ENCODE measurements around the gene CSTB. TPM values are rescaled to one million over a fixed set of nuclear protein-coding genes. Genes with fewer than 3 reads are reported as not detected.

CSTB gene
- total and polyA plus RNA-seq, 2 of the 8 experiments (the other 6 are each of a cell fraction or from before 2014, with no cell fraction given): 53.8 to 64.1 TPM

DNA sequence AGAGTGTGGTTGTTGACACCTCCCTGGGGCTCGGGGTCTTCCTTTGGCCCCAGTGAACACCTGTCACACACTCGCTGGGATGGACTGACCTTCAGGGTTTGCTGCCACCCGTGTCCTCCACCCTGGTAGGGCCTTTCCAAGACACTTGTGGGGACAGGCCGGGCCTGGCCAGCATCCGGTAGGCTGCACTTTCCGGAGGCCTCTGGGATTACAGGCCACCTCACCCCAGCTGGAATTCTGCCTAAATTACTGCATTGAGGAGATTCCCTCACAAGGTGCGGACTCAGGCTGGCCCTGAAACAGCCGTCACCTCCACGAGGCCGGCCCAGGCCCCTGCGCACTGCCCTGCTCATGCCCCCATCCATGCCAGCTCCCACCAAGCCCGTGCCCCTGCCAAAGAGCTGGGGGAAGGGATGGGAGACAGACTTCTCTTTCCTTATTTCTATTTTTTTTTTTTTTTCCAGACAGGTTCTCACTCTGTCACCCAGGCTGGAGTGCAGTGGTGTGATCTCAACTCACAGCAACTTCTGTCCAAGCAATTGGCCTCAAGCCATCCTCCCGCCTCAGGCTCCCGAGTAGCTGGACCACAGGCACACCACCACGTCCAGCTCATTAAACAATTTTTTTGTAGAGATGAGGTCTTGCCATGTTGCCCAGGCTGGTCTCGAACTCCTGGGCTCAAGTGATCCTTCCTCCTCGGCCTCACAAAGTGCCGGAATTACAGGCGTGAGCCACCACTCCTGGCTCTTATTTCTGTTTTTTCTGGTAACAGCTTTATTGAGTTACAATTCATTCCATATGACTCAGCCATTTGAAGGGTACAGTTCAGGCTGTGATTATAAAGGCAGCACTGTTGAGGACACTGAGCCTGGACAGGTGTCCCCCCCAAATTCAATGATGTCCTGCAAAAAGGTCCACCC, 11.3 kb downstream of the CSTB start (continued):
- no peak for TF ChIP-seq FOSL1 (IDR thresholded peaks at IDR 0.05; ENCODE audit: insufficient read depth, low read depth, low read length)
- TF ChIP-seq NANOG (IDR thresholded peaks at IDR 0.05; ENCODE audit: insufficient read depth, low read depth, low read length, poor library complexity, severe bottlenecking): no peak
- TF ChIP-seq ZNF274 (IDR thresholded peaks at IDR 0.05; ENCODE audit: borderline replicate concordance, extremely low read depth, low read length): no peak
- no peak for TF ChIP-seq HDAC2 (IDR thresholded peaks at IDR 0.05; ENCODE audit: borderline replicate concordance in 1 of 2, low read depth in 2 of 2, low read length in 2 of 2)
